Glutamatergic neuron (in vitro differentiated cells): Measurements from ENCODE around the gene MCU. TPM values are rescaled to one million over a fixed set of nuclear protein-coding genes. Genes with fewer than 3 reads are reported as not detected.

Experiments
- DNase-seq: peaks from one replicate; pipeline ENCODE4 v3.0.0; 2022
- H3K27ac Mint-ChIP-seq: one replicate; pipeline ENCODE4 v1.8.0; 2020; ENCODE audit warnings: mild to moderate bottlenecking, mixed read lengths, inconsistent platforms; ENCODE audit not compliant: unreplicated experiment
- H3K27me3 Mint-ChIP-seq: one replicate; pipeline ENCODE4 v1.8.0; 2020; ENCODE audit warnings: mild to moderate bottlenecking, moderate library complexity, mixed read lengths, inconsistent platforms; ENCODE audit not compliant: unreplicated experiment
- H3K36me3 Mint-ChIP-seq: one replicate; pipeline ENCODE4 v1.8.0; 2020; ENCODE audit warnings: mild to moderate bottlenecking, mixed read lengths, inconsistent platforms; ENCODE audit not compliant: unreplicated experiment
- H3K4me1 Mint-ChIP-seq: one replicate; pipeline ENCODE4 v1.8.0; 2020; ENCODE audit warnings: mild to moderate bottlenecking, low read depth, mixed read lengths, inconsistent platforms; ENCODE audit not compliant: unreplicated experiment
- H3K4me3 Mint-ChIP-seq: one replicate; pipeline ENCODE4 v1.8.0; 2020; ENCODE audit warnings: mild to moderate bottlenecking, mixed read lengths, inconsistent platforms; ENCODE audit not compliant: unreplicated experiment
- H3K9me3 Mint-ChIP-seq: one replicate; pipeline ENCODE4 v1.8.0; 2020; ENCODE audit warnings: mild to moderate bottlenecking, moderate library complexity, mixed read lengths, inconsistent platforms; ENCODE audit not compliant: unreplicated experiment
- total RNA-seq: library from RNA; stranded (reverse); fragmentation: NEBNext Ultra II Directional; extraction: Animal tissue kit (Norgen Biotek cat#: 25700); gene quantifications from one replicate; pipeline ENCODE4 v1.2.1, GENCODE V29; 2021; ENCODE audit not compliant: unreplicated experiment
- TF ChIP-seq, protein P1 (sequence below): fragments of 200-600 bp; sonication (generic); IDR thresholded peaks from one replicate; pipeline ENCODE4 v1.5.0; 2021; ENCODE audit not compliant: partially characterized antibody, unreplicated experiment

MCU gene
- total RNA-seq, 1 donor from 2014 or later, result 15.2 TPM

DNA sequence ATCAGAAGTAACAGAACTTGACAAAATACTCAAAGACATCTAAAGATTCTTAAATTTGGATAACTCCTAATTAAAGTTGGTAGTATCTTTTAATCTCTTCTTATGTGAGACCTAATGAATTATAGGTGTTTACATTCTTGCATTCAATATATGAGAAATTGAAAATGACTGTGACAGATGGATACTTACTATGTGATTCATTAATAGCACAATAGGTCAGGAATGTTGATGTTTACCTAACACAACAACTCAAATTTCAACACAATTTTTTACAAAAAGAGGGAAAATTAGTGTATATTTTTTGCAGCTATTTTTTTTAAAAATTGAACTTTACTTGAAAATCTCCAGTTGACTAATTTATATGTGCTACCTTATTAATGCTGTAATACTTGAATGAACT lies 31.7 kb upstream of the MCU start:
- TF ChIP-seq, protein P1, sequence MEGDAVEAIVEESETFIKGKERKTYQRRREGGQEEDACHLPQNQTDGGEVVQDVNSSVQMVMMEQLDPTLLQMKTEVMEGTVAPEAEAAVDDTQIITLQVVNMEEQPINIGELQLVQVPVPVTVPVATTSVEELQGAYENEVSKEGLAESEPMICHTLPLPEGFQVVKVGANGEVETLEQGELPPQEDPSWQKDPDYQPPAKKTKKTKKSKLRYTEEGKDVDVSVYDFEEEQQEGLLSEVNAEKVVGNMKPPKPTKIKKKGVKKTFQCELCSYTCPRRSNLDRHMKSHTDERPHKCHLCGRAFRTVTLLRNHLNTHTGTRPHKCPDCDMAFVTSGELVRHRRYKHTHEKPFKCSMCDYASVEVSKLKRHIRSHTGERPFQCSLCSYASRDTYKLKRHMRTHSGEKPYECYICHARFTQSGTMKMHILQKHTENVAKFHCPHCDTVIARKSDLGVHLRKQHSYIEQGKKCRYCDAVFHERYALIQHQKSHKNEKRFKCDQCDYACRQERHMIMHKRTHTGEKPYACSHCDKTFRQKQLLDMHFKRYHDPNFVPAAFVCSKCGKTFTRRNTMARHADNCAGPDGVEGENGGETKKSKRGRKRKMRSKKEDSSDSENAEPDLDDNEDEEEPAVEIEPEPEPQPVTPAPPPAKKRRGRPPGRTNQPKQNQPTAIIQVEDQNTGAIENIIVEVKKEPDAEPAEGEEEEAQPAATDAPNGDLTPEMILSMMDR, result no peak
- no peak for DNase-seq
- no peaks in the 10 kb centered on the region for H3K36me3 Mint-ChIP-seq
- no peak overlapping the region for H3K27ac Mint-ChIP-seq
- peaks cover 2% of the 10 kb centered on the region for H3K27me3 Mint-ChIP-seq
- H3K4me1 Mint-ChIP-seq, result no peaks in the 10 kb centered on the region
- H3K9me3 Mint-ChIP-seq, result no peaks in the 10 kb centered on the region
- H3K4me3 Mint-ChIP-seq, result no peak overlapping the region

DNA sequence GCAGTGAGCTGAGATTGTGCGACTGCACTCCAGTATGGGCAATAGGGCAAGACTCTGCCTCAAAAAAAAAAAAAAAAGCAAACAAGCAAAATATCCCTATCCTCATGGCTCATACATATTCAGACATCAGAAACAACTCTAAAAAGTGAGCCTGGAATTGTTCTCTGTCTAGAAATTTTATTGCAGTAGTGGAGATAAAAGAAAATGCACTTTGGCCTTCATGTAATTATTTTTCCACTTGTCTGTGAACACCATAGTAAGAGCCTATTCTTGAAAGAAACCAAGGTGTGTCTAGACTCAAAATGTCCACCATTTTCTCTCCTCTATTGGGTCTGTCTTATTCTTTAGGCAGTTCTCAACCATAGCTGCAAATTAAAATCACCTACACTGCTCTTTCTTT lies 30.5 kb upstream of the MCU start:
- no peaks in the 10 kb centered on the region for H3K36me3 Mint-ChIP-seq
- H3K27ac Mint-ChIP-seq, result no peak overlapping the region
- peaks cover 2% of the 10 kb centered on the region for H3K27me3 Mint-ChIP-seq
- H3K4me3 Mint-ChIP-seq, result no peak overlapping the region
- no peak for DNase-seq
- no peaks in the 10 kb centered on the region for H3K9me3 Mint-ChIP-seq
- TF ChIP-seq, protein P1, result no peak
- H3K4me1 Mint-ChIP-seq, result no peaks in the 10 kb centered on the region

DNA sequence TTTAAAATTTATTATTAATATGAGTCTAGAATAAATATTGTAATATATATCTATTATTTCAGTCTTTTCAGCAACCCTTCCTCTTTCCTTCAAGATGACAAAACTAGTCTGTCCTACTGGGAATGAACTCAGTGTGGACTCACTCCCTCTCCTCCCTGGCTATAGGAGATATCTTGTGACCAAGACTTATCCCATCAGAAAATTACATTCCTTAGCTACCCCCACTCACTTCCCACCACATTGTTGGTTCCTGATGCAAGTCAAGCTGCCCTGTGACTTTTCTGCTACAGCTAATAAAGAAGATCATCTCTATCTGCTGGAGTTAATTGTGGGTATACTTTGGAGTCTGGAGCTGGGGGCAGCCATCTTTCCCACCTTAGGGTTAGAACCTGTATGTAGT lies 28.0 kb upstream of the MCU start:
- H3K4me3 Mint-ChIP-seq, result no peak overlapping the region
- TF ChIP-seq, protein P1, result no peak
- no peaks in the 10 kb centered on the region for H3K4me1 Mint-ChIP-seq
- DNase-seq, result no peak
- H3K27ac Mint-ChIP-seq, result no peak overlapping the region
- no peaks in the 10 kb centered on the region for H3K27me3 Mint-ChIP-seq
- H3K9me3 Mint-ChIP-seq, result no peaks in the 10 kb centered on the region
- no peaks in the 10 kb centered on the region for H3K36me3 Mint-ChIP-seq

DNA sequence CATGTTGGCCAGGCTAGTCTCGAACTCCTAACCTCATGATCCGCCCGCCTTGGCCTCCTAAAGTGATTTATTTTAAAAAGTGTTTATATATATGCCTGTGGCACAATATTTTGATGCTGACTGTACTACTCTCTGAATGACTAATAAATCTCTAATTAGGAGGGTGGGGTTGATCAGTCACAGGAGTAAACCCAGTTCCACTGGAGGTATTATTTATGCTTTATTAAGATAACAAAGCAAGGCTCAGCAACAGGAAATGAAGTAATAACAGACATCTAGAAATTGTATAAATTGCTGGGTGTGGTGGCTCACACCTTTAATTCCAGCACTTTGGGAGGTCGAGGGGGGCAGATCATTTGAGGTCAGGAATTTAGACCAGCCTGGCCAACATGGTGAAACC lies 26.0 kb upstream of the MCU start:
- Mint-ChIP-seq H3K27me3 (no peaks in the 10 kb centered on the region), H3K4me1 (no peaks in the 10 kb centered on the region), H3K9me3 (no peaks in the 10 kb centered on the region), H3K36me3 (no peaks in the 10 kb centered on the region), H3K4me3 (no peak overlapping the region), H3K27ac (no peak overlapping the region)
- TF ChIP-seq, protein P1, result no peak
- no peak for DNase-seq

DNA sequence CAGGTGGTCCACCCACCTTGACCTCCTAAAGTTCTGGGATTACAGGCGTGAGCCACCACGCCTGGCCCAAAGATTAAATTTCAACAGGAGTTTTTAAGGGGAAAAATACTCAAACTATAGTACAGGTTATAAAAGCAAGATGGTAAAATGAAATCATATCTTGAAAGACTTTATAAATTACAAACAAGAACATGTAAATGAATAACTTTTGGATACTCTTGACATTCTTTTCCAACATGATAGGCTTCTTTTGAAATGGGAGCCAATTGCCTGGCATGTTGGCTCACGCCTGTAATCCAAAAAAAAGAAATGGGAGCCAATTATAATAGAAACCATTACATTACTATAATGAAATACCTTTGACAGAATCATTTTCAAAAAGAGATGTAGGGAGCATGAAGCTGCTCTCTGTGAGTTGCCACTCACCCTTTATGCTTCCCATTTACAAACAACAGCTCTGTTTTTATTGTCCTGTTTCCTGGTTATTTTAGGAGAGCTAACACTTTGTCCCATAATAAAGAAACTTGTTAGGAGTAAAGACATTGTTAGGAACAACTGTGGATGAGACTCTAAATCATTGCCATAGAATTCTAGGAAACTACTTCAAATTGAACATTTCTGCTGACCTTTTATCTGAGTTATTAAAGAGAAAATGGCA lies 24.6 kb upstream of the MCU start:
- no peaks in the 10 kb centered on the region for H3K27me3 Mint-ChIP-seq
- no peak overlapping the region for H3K4me3 Mint-ChIP-seq
- no peak for DNase-seq
- TF ChIP-seq, protein P1, result no peak
- H3K27ac Mint-ChIP-seq, result no peak overlapping the region
- H3K4me1 Mint-ChIP-seq, result no peaks in the 10 kb centered on the region
- H3K9me3 Mint-ChIP-seq, result no peaks in the 10 kb centered on the region
- H3K36me3 Mint-ChIP-seq, result no peaks in the 10 kb centered on the region
